HEK293T (cell line): ENCODE results near the gene ARAP1.

Experiments
- CTCF ChIA-PET: fragments of 350-600 bp; formaldehyde crosslinking; extraction: SDS; loops from one replicate; lab custom pipeline; 2021; ENCODE audit warnings: antibody characterized with exemption, inconsistent platforms; lab: Yijun Ruan, JAX
- POLR2A ChIA-PET: fragments of 350-600 bp; formaldehyde crosslinking; extraction: SDS; loops from one replicate; lab custom pipeline; 2020; ENCODE audit warnings: antibody characterized with exemption, inconsistent platforms; lab: Yijun Ruan, JAX
- DNase-seq: peaks from one replicate; pipeline ENCODE4 v3.0.0; 2012; ENCODE audit warnings: mixed read lengths; ENCODE audit errors: extremely low spot score
- ARNT ChIP-seq: fragments of 450-650 bp; IDR thresholded peaks from 2 replicates; pipeline ENCODE4 v1.6.1; 2017; ENCODE audit warnings: mild to moderate bottlenecking
- BHLHE40 ChIP-seq: fragments of 450-650 bp; IDR thresholded peaks from 2 replicates; pipeline ENCODE4 v1.6.1; 2016; ENCODE audit warnings: mild to moderate bottlenecking, moderate library complexity, borderline replicate concordance
- CTBP1 ChIP-seq: fragments of 450-650 bp; IDR thresholded peaks from 2 replicates; pipeline ENCODE4 v1.6.1; 2016; ENCODE audit warnings: borderline replicate concordance
- ELF4 ChIP-seq: fragments of 450-650 bp; IDR thresholded peaks from 2 replicates; pipeline ENCODE4 v1.6.1; 2017; ENCODE audit warnings: antibody characterized with exemption
- FOXA1 ChIP-seq: fragments of 450-650 bp; IDR thresholded peaks from 2 replicates; pipeline ENCODE4 v1.6.1; 2016; ENCODE audit warnings: mild to moderate bottlenecking
- FOXK2 ChIP-seq: fragments of 450-650 bp; IDR thresholded peaks from 2 replicates; pipeline ENCODE4 v1.6.1; 2016; ENCODE audit warnings: mild to moderate bottlenecking
- FOXM1 ChIP-seq: fragments of 450-650 bp; IDR thresholded peaks from 2 replicates; pipeline ENCODE4 v1.6.1; 2017; ENCODE audit warnings: mild to moderate bottlenecking, borderline replicate concordance
- HDGF ChIP-seq: fragments of 450-650 bp; IDR thresholded peaks from 2 replicates; pipeline ENCODE4 v1.6.1; 2017; ENCODE audit warnings: antibody characterized with exemption, borderline replicate concordance
- L3MBTL2 ChIP-seq: fragments of 450-650 bp; conservative IDR thresholded peaks from 2 replicates; pipeline ENCODE4 v1.6.1; 2016; ENCODE audit warnings: mild to moderate bottlenecking
- LEF1 ChIP-seq: fragments of 450-650 bp; IDR thresholded peaks from 2 replicates; pipeline ENCODE4 v1.6.1; 2017; ENCODE audit warnings: mild to moderate bottlenecking, borderline replicate concordance
- NFRKB ChIP-seq: fragments of 450-650 bp; IDR thresholded peaks from 2 replicates; pipeline ENCODE4 v1.6.1; 2016; ENCODE audit warnings: mild to moderate bottlenecking, moderate library complexity
- PKNOX1 ChIP-seq: fragments of 450-650 bp; IDR thresholded peaks from 2 replicates; pipeline ENCODE4 v1.6.1; 2016
- SP1 ChIP-seq: fragments of 450-650 bp; IDR thresholded peaks from 2 replicates; pipeline ENCODE4 v1.6.1; 2017
- SUZ12 ChIP-seq: fragments of 450-650 bp; IDR thresholded peaks from 2 replicates; pipeline ENCODE4 v1.6.1; 2016; ENCODE audit warnings: mild to moderate bottlenecking
- TARDBP ChIP-seq: fragments of 450-650 bp; IDR thresholded peaks from 2 replicates; pipeline ENCODE4 v1.6.1; 2016
- ZNF384 ChIP-seq: fragments of 450-650 bp; IDR thresholded peaks from 2 replicates; pipeline ENCODE4 v1.6.1; 2016

ARAP1 gene

DNA sequence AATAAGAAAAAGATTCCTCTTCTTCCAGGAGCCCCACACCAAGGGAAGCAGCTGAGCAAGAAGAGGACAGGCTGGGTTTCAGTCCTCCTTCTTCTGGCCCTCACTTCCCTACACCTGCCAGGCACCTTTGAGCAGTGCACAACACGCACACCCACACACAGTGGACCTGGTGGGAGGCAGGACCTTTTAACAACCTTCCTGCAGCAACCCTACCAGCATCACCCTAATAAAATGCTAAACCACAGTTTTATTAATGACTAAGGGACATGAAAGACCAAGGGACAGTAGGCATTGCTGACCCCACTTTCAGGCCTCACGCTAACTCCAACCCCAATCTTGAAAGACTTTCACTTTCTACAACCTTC lies 12.2 kb downstream of the ARAP1 start:
- no peak for TF ChIP-seq FOXK2
- no peak for TF ChIP-seq ZNF384
- TF ChIP-seq ELF4, result no peak
- ChIA-PET POLR2A (no interaction called here), CTCF (no interaction called here)
- DNase-seq, result no peak

DNA sequence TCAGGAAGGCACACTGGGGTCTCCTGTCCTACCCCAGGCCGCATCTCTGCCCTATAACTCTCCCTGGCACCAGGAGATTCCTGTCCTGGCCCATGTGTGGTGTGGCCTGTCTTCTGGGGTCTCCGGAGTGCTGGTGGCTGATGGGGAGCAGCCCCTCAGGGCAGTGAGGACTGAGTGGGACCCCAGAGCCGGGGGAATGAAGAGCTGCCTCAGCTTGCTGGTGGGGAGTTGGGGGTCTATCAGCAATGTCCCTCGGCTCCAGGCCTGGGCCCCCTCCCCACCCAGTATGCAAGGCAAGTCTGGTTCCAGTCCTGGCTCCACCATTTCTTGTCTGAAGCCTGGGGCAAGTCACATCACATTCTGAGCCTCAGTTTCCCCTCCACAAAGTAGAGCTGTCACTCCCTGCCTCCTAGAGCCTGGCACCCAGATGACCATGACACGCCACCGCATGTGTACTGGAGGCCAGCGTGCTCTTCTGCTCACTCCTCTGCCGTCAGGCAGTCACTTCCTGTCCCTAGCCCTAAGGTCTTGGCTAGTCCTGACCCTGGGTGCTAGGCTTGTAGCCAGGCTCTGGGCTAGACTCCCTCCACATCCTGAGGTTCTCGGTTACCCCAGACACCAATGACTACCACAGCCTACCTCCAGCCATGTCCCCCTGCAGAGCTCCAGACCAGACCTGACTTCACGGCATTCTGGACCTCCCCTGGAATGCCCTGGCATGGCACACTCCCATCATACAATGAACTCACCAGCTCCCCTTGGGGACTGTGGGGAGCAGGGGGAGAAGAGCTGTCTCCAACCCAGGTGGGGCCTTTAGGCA lies 12.8 kb downstream of the ARAP1 start:
- ChIA-PET POLR2A (no interaction called here), CTCF (interaction anchor here (1.1 kb wide), 1 partner anchor 55 kb away, joined by 3 read pairs; the partner anchor contains the start of gene STARD10)
- DNase-seq, result no peak
- TF ChIP-seq FOXK2 (no peak), PKNOX1 (no peak), SUZ12 (no peak), NFRKB (no peak), L3MBTL2 (no peak), SP1 (no peak), HDGF (no peak), FOXA1 (no peak), ELF4 (no peak), FOXM1 (no peak), CTBP1 (no peak), LEF1 (no peak)

DNA sequence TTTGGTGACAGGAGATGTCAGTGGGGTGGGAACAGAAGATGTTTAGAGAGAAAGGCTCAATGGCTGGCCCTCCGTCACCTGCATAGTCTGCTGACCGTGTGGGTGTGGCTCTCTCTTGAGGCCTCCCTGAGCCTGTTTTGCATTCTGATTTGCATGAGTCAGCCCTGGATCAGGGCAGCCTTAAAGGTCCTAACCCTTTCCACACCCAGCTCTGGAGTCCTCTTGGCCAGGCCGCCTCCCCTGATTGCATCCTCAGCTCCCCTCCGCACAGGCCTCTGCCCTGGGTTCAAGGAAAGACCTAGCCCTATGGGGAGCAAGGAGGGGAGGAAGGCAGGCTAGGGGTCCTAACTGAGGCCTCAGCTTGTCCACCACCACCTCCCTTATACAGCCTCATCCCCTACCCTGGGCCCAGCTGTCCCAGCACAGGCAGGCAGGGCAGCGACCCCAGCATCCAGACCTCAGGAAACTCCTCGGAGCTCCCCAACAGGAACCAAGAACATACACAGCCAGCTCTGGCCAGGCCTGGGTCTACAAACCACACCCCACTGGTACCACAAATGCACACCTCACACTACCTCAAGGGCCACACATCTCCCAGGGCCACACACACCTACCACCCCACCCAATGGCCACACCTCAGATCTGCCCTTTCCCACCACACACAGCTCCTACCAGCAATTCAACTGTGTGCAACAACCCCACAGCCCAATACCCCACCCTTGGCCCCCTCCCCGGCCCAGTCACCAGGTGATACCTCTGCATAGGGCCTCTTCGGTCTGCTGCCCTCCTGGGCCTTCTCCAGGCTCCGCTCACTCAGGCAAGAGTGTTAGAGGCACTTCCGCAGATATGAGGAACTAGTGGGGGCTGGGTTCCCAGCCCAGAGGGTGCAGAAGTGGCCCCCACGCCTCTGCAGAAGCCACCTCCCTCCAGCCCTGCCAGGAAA lies 13.7 kb downstream of the ARAP1 start:
- TF ChIP-seq ARNT (no peak), ZNF384 (no peak), FOXA1 (no peak), LEF1 (no peak), FOXK2 (no peak)
- POLR2A ChIA-PET, result no interaction called here
- DNase-seq, result no peak
- CTCF ChIA-PET, result interaction anchor here (1.1 to 2.0 kb wide), 2 partner anchors 13 to 56 kb away, joined by 3 to 7 read pairs; partner anchors contain the start of gene STARD10

DNA sequence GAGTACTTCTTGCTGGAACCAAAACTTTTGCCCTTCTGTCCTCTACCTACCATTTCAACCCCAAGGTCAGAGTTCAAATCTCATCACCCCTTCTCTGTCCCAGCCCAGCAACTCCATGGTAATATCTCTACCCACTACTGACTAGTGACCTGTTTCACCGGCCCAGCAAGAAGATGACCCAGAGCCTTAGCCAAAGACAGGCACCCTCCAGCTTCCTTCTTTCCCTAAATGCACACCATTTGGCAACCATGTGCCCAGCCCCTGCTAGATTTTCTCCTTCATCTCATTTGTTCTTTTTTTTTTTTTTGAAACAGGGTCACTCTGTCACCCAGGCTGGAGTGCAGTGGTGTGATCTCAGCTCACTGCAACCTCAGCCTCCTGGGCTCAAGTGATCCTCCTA lies 14.9 kb downstream of the ARAP1 start:
- DNase-seq, result no peak
- TF ChIP-seq FOXA1, result no peak
- TF ChIP-seq ELF4, result no peak
- no peak for TF ChIP-seq ARNT
- TF ChIP-seq FOXM1, result no peak
- no peak for TF ChIP-seq SUZ12
- TF ChIP-seq FOXK2, result no peak
- no peak for TF ChIP-seq LEF1
- no peak for TF ChIP-seq NFRKB
- TF ChIP-seq CTBP1, result no peak
- TF ChIP-seq L3MBTL2, result no peak
- TF ChIP-seq ZNF384, result no peak
- no peak for TF ChIP-seq SP1
- TF ChIP-seq HDGF, result no peak
- no peak for TF ChIP-seq TARDBP
- no peak for TF ChIP-seq BHLHE40
- TF ChIP-seq PKNOX1, result no peak
- ChIA-PET POLR2A (interaction anchor here (1.4 kb wide), 1 partner anchor 57 kb away, joined by 3 read pairs; no protein-coding TSS in a partner anchor), CTCF (interaction anchor here (2.0 kb wide), 1 partner anchor 12 kb away, joined by 7 read pairs; no protein-coding TSS in a partner anchor)

GRCh38 chr11:72736452-72737069 lies 15.6 kb downstream of the ARAP1 start:
- no peak for DNase-seq
- ChIA-PET POLR2A (interaction anchor here (1.4 kb wide), 1 partner anchor 58 kb away, joined by 3 read pairs; no protein-coding TSS in a partner anchor), CTCF (interaction anchor here (0.6 to 2.0 kb wide), 2 partner anchors 11 to 77 kb away, joined by 3 to 7 read pairs; no protein-coding TSS in a partner anchor)
- TF ChIP-seq CTBP1 (no peak), FOXK2 (no peak), L3MBTL2 (no peak), FOXM1 (no peak), HDGF (no peak), LEF1 (no peak), BHLHE40 (no peak), ELF4 (no peak)

DNA sequence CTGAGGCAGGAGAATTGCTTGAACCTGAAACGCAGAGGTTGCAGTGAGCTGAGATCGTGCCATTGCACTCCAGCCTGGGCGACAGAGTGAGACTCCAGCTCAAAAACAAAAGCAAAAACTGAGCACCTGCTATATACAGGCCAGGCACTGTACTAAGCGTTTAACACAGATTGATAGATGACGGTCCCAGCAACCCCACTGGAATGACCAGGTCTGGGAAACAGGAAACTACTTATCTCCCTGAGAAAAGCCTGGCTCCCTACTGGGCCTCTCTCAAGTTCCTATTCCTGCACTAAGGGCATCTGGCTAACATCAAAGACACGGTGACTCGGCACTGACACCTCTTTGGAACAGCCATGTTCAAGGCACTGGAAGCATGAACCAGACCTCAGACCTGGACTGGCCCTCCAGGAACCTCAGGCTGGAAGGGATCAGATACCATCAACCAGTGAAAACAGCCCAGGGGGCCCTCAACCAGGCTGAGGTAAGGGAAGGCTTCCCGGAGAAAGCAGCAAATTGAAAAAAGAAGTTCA lies 16.6 kb downstream of the ARAP1 start:
- ChIA-PET POLR2A (interaction anchor here (0.9 kb wide), 1 partner anchor 58 kb away, joined by 4 read pairs; the partner anchor contains the start of gene STARD10), CTCF (interaction anchor here (0.5 kb wide), 1 partner anchor 615 kb away, joined by 4 read pairs; no protein-coding TSS in a partner anchor)
- TF ChIP-seq HDGF (no peak), PKNOX1 (peak; percentile 50), FOXK2 (no peak), ARNT (no peak), ZNF384 (no peak)
- DNase-seq, result peak; percentile 35
